RWPE1 (cell line): ENCODE data around the gene TRPV2.

Experiments used
- CTCF ChIA-PET: fragments of 350-600 bp; sonication (Branson Sonifier 250); formaldehyde crosslinking; extraction: SDS; loops from one replicate; lab custom pipeline; 2021; lab: Yijun Ruan, JAX
- POLR2A ChIA-PET: fragments of 400-600 bp; formaldehyde crosslinking; extraction: SDS; loops from one replicate; lab custom pipeline; 2020; ENCODE audit warnings: antibody characterized with exemption; ENCODE audit not compliant: low non-redundant PET; lab: Yijun Ruan, JAX
- DNase-seq: peaks from one replicate; pipeline ENCODE4 v3.0.0; 2012; ENCODE audit warnings: low spot score
- H3K27ac ChIP-seq: fragments of 450-650 bp; 2 replicates; pipeline ENCODE4 v1.5.1; 2017
- TF ChIP-seq, protein P1 (sequence below): fragments of 450-650 bp; conservative IDR thresholded peaks from 2 replicates; pipeline ENCODE4 v1.5.1; 2017; ENCODE audit warnings: low read depth, mild to moderate bottlenecking

The TRPV2 gene

DNA sequence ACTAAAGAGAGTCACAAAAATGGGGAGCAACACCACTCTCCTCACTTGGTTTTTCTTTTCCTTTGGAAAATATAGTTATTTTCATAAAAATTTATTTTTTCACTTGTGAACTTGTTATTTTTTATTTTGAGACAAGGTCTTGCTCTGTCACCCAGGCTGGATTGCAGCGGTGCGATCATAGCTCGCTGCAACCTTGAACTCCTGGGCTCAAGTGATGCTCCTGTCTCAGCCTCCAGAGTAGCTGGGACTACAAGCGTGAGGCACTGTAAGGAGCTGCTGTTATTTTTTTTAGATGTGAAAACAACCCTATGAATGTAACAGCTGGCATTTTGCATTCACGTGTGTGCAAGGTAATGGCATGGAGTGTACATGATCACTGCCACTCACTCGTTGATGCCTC, 51.7 kb downstream of the TRPV2 start:
- CTCF ChIA-PET, result no interaction called here
- POLR2A ChIA-PET, result no interaction called here
- no peak for DNase-seq
- H3K27ac ChIP-seq, result no peak overlapping the region
- TF ChIP-seq, protein P1, sequence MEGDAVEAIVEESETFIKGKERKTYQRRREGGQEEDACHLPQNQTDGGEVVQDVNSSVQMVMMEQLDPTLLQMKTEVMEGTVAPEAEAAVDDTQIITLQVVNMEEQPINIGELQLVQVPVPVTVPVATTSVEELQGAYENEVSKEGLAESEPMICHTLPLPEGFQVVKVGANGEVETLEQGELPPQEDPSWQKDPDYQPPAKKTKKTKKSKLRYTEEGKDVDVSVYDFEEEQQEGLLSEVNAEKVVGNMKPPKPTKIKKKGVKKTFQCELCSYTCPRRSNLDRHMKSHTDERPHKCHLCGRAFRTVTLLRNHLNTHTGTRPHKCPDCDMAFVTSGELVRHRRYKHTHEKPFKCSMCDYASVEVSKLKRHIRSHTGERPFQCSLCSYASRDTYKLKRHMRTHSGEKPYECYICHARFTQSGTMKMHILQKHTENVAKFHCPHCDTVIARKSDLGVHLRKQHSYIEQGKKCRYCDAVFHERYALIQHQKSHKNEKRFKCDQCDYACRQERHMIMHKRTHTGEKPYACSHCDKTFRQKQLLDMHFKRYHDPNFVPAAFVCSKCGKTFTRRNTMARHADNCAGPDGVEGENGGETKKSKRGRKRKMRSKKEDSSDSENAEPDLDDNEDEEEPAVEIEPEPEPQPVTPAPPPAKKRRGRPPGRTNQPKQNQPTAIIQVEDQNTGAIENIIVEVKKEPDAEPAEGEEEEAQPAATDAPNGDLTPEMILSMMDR, result no peak

DNA sequence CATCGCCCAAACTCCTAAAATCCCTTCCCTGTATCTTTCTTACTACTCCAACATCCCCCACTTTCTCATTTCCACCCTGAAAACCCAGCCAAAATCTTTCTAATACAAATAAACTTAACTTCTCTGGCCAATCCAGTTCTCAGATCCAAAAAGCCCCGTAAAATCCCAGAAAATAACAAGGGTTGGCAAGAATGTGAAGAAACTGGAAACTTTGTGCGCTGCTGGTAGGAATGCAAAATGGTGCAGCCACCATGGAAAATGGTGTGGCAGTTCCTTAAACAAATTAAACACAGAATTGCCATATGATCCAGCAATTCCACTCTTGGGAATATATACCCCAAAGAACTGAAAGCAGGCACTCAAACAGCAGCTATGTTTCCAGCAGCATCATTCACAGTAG, 52.5 kb downstream of the TRPV2 start:
- TF ChIP-seq, protein P1, result no peak
- CTCF ChIA-PET, result no interaction called here
- no peak for DNase-seq
- POLR2A ChIA-PET, result no interaction called here
- H3K27ac ChIP-seq, result no peak overlapping the region

DNA sequence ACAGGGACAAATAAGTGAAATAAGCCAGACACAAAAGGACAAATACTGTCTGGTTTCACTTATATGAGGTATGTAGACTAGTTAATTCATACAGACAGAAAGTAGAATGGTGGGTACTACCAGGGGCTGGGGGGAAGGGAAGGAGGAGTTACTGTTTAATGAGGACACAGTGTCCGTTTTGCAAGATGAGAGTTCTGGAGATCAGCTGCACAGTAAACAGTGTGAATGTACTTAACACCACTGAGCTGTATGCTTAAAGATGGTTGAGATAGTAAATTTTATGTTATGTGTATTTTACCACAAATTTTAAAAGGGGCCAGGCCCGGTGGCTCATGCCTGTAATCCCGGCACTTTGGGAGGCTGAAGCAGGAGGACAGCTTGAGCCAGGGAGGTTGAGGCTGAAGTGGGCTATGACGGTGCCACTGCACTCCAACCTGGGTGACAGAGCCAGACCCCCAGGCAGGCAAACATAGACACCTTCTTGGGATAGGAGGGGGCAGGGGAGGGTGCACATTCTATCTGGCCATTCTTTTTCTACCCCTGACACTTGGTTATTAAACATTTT, 53.1 kb downstream of the TRPV2 start:
- no peak for DNase-seq
- CTCF ChIA-PET, result no interaction called here
- POLR2A ChIA-PET, result no interaction called here
- no peak overlapping the region for H3K27ac ChIP-seq
- TF ChIP-seq, protein P1, result no peak

DNA sequence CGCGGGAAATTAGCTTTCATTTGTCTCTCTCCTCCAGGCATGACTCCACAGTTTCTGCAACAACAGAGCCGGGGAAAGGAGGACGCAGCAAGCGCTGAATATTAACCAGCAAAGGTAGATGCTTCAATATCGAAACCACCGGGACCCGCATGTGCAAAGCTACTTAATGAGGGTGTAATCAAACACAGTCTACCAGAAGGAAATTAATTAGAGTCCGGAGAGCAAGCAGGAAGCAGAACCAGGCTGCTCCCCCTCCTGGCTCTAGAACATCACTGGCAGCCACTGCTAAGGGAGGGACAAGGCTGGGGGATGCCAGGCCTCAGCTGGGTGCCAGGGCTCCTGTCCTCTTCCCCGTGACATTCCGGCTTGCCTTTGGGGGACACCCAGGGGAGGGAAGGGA, 54.9 kb downstream of the TRPV2 start:
- TF ChIP-seq, protein P1, result no peak
- no peak overlapping the region for H3K27ac ChIP-seq
- DNase-seq, result no peak
- ChIA-PET POLR2A (no interaction called here), CTCF (no interaction called here)

DNA sequence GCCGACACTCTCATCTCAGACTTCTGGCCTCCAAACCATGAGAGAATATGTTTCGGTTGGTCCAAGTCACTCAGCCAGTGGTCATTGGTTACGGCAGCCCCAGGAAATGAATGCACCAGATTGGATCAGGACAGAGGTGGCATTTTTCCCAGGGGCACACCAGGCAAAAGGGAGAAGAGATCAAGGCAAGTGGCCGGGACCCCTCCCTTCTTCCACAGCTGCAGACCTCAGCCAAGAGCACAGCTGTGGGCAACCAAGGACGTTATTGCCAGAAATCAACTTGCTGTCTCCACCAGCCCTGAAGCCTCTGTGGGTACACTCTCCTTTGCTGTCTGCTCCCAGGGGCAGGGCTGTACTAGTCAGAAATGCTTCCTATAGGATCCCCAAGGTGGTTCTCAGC, 55.9 kb downstream of the TRPV2 start:
- CTCF ChIA-PET, result no interaction called here
- TF ChIP-seq, protein P1, result no peak
- no peak overlapping the region for H3K27ac ChIP-seq
- POLR2A ChIA-PET, result no interaction called here
- DNase-seq, result no peak

DNA sequence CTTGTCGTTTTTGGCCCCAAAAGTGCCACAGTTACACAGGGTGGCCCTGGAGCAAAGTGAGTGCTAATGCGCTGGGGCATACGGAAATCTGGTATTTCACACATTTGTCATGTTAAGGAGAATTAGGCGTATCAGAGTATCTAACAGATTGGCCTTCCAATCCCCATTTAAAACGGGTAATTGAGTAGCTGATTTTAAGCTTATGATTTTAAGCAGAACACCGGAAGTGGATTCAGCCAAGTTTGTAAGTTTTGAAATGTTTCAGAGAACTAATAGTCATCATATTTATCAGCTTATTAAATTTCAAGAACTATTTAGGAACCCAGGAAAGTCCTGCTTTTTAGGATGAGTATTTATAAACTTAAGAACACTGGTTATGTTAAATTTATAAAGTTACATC, 57.2 kb downstream of the TRPV2 start:
- ChIA-PET CTCF (no interaction called here), POLR2A (no interaction called here)
- no peak for DNase-seq
- H3K27ac ChIP-seq, result no peak overlapping the region
- TF ChIP-seq, protein P1, result no peak
